Rectal smooth muscle tissue (tissue), 1 donor: ENCODE measurements around the gene CTNNB1.

Experiments
- H3K27ac ChIP-seq: one replicate; pipeline ENCODE4 v1.7.0; 2013; ENCODE audit warnings: low read depth, low read length, inconsistent platforms
- H3K27me3 ChIP-seq: one replicate; pipeline ENCODE4 v1.7.0; 2013; ENCODE audit warnings: low read length; ENCODE audit not compliant: control insufficient read depth, insufficient read depth
- H3K36me3 ChIP-seq: one replicate; pipeline ENCODE4 v1.7.0; 2013; ENCODE audit warnings: low read length; ENCODE audit not compliant: control insufficient read depth, insufficient read depth
- H3K4me1 ChIP-seq: one replicate; pipeline ENCODE4 v1.7.0; 2013; ENCODE audit warnings: low read length; ENCODE audit not compliant: control insufficient read depth, insufficient read depth
- H3K4me3 ChIP-seq: one replicate; pipeline ENCODE4 v1.7.0; 2013; ENCODE audit warnings: low read length
- H3K9ac ChIP-seq: one replicate; pipeline ENCODE4 v1.7.0; 2013; ENCODE audit warnings: low read length

Gene CTNNB1

GRCh38 chr3:41198950-41199865 is at the start of gene CTNNB1:
CTNNB1 (plus strand) TSS chr3:41199505; CDS start chr3:41224069, 24,564 bp downstream.
- H3K27me3 ChIP-seq, result no peaks in the 10 kb centered on the region
- H3K9ac ChIP-seq, result peak within 1 kb of the TSS; percentile 99
- H3K4me1 ChIP-seq, result no peaks in the 10 kb centered on the region
- peak within 1 kb of the TSS; percentile 99 for H3K4me3 ChIP-seq
- H3K27ac ChIP-seq, result peak within 1 kb of the TSS; percentile 97
- H3K36me3 ChIP-seq, result no peaks in the 10 kb centered on the region

GRCh38 chr3:41155834-41156233 is 43.5 kb upstream of the CTNNB1 start:
- H3K27ac ChIP-seq, result no peak overlapping the region
- no peak overlapping the region for H3K9ac ChIP-seq
- no peak overlapping the region for H3K4me3 ChIP-seq
- no peaks in the 10 kb centered on the region for H3K36me3 ChIP-seq
- no peaks in the 10 kb centered on the region for H3K4me1 ChIP-seq
- H3K27me3 ChIP-seq, result no peaks in the 10 kb centered on the region

- Histone ChIP-seq H3K27ac (no peak overlapping the region), H3K36me3 (no peaks in the 10 kb centered on the region), H3K4me1 (peaks cover 4% of the 10 kb centered on the region), H3K9ac (no peak overlapping the region), H3K27me3 (no peaks in the 10 kb centered on the region), H3K4me3 (no peak overlapping the region)
Measured at GRCh38 chr3:41158947-41159346, 40.4 kb upstream of the CTNNB1 start.

GRCh38 chr3:41159588-41160189 is 39.6 kb upstream of the CTNNB1 start:
- no peak overlapping the region for H3K27ac ChIP-seq

GRCh38 chr3:41162541-41162940 is 36.8 kb upstream of the CTNNB1 start:
- peaks cover 4% of the 10 kb centered on the region for H3K4me1 ChIP-seq
- no peak overlapping the region for H3K27ac ChIP-seq
- no peaks in the 10 kb centered on the region for H3K36me3 ChIP-seq
- H3K4me3 ChIP-seq, result no peak overlapping the region
- no peaks in the 10 kb centered on the region for H3K27me3 ChIP-seq
- no peak overlapping the region for H3K9ac ChIP-seq

More at GRCh38 chr3:41159588-41160189, 39.6 kb upstream of the CTNNB1 start:
- no peaks in the 10 kb centered on the region for H3K27me3 ChIP-seq
- H3K4me1 ChIP-seq, result peaks cover 4% of the 10 kb centered on the region
- H3K36me3 ChIP-seq, result no peaks in the 10 kb centered on the region
- no peak overlapping the region for H3K4me3 ChIP-seq
- no peak overlapping the region for H3K9ac ChIP-seq

- no peak overlapping the region for H3K9ac ChIP-seq
- H3K27me3 ChIP-seq, result no peaks in the 10 kb centered on the region
- H3K4me1 ChIP-seq, result peaks cover 4% of the 10 kb centered on the region
- H3K36me3 ChIP-seq, result no peaks in the 10 kb centered on the region
- no peak overlapping the region for H3K27ac ChIP-seq
- H3K4me3 ChIP-seq, result no peak overlapping the region
Measured at GRCh38 chr3:41163006-41163405, 36.3 kb upstream of the CTNNB1 start.

GRCh38 chr3:41163421-41163820 is 35.9 kb upstream of the CTNNB1 start:
- no peaks in the 10 kb centered on the region for H3K27me3 ChIP-seq
- H3K27ac ChIP-seq, result no peak overlapping the region
- peaks cover 4% of the 10 kb centered on the region for H3K4me1 ChIP-seq
- H3K4me3 ChIP-seq, result no peak overlapping the region
- no peak overlapping the region for H3K9ac ChIP-seq
- no peaks in the 10 kb centered on the region for H3K36me3 ChIP-seq

- no peak overlapping the region for H3K9ac ChIP-seq
- H3K27me3 ChIP-seq, result no peaks in the 10 kb centered on the region
Measured at GRCh38 chr3:41164777-41165176, 34.5 kb upstream of the CTNNB1 start.

GRCh38 chr3:41167722-41168497 is 31.4 kb upstream of the CTNNB1 start:
- no peaks in the 10 kb centered on the region for H3K27me3 ChIP-seq
- H3K27ac ChIP-seq, result no peak overlapping the region
- H3K4me1 ChIP-seq, result peaks cover 8% of the 10 kb centered on the region
- H3K4me3 ChIP-seq, result no peak overlapping the region
- no peak overlapping the region for H3K9ac ChIP-seq
- H3K36me3 ChIP-seq, result no peaks in the 10 kb centered on the region

More at GRCh38 chr3:41164777-41165176, 34.5 kb upstream of the CTNNB1 start:
- no peak overlapping the region for H3K27ac ChIP-seq
- H3K36me3 ChIP-seq, result no peaks in the 10 kb centered on the region
- H3K4me1 ChIP-seq, result peaks cover 8% of the 10 kb centered on the region
- no peak overlapping the region for H3K4me3 ChIP-seq

GRCh38 chr3:41169023-41169422 is 30.3 kb upstream of the CTNNB1 start:
- H3K4me1 ChIP-seq, result peaks cover 4% of the 10 kb centered on the region
- no peaks in the 10 kb centered on the region for H3K27me3 ChIP-seq
- H3K4me3 ChIP-seq, result no peak overlapping the region
- no peak overlapping the region for H3K27ac ChIP-seq
- no peak overlapping the region for H3K9ac ChIP-seq
- H3K36me3 ChIP-seq, result no peaks in the 10 kb centered on the region

GRCh38 chr3:41173926-41174885 is 25.1 kb upstream of the CTNNB1 start:
- H3K4me3 ChIP-seq, result no peak overlapping the region

More at GRCh38 chr3:41173926-41174885, 25.1 kb upstream of the CTNNB1 start:
- H3K27ac ChIP-seq, result peak overlapping the region; percentile 25
- no peaks in the 10 kb centered on the region for H3K27me3 ChIP-seq
- H3K36me3 ChIP-seq, result no peaks in the 10 kb centered on the region
- no peak overlapping the region for H3K9ac ChIP-seq
- H3K4me1 ChIP-seq, result peaks cover 5% of the 10 kb centered on the region
